ENCODE results near the gene COX8C. TPM values are rescaled to one million over a fixed set of nuclear protein-coding genes. Genes with fewer than 3 reads are reported as not detected.
A peak's percentile ranks its signal among the peaks of the same experiment; 100 is the strongest.

COX8C gene
- polyA plus RNA-seq, 2 of the 4 experiments (the other 2 are of a cell fraction), result not detected

DNA sequence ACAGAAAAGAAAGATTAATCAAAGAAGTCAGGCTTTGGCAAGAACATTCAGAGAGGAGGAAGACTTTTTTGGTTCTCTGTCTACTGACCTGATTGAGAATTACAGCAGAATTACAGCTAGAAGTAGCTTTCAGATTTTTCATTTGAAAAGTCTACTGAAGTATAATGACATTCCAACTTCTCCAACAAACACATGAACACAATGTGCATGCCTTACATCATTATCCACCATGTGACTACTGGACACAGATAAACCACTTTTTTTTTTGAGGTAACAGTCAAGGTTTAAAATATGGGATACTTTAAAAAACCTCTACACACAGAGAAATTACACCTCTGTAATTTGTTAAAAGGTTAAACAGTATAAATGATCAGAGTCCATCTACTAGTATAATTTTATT, 26.5 kb upstream of the COX8C start:
- DNase-seq (ENCODE audit: low read depth in 1 of 2, low spot score in 1 of 2) (no peak), ATAC-seq (no peak), FAIRE-seq (peak; percentile 43)
- Histone ChIP-seq H3K27ac (peak overlapping the region in 1 of 2 experiments; percentile 18; a peak in 2 of 6 replicates), H3K9me3 (no peaks in the 10 kb centered on the region), H3K4me3 (no peak overlapping the region), H3K4me1 (peaks cover 56% of the 10 kb centered on the region), H3K4me2 (no peak overlapping the region; the same call in 2 of the 3 replicates)
- ChIA-PET POLR2A (no interaction called here), CTCF (interaction anchor here (0.6 to 1.1 kb wide), 5 partner anchors 10 to 793 kb away, joined by 3 to 4 read pairs (median 3); no protein-coding TSS in a partner anchor)
- TF ChIP-seq FOSB (CRISPR knock-in tag; IDR thresholded peaks at IDR 0.05) (no peak), ZC3H11A (IDR thresholded peaks at IDR 0.05) (no peak), BHLHE40 (IDR thresholded peaks at IDR 0.05; ENCODE audit: low read depth, low read length) (no peak), EHMT2 (IDR thresholded peaks at IDR 0.05; ENCODE audit: low read depth) (no peak), JUN (IDR thresholded peaks at IDR 0.05) (no peak), CEBPB (IDR thresholded peaks at IDR 0.05) (no peak), CHD4 (IDR thresholded peaks at IDR 0.05; ENCODE audit: borderline replicate concordance) (no peak), RFX5 (IDR thresholded peaks at IDR 0.05) (no peak), ZFP36 (IDR thresholded peaks at IDR 0.05; ENCODE audit: borderline replicate concordance, partially characterized antibody) (no peak), EP300 (IDR thresholded peaks at IDR 0.05) (no peak), RNF2 (IDR thresholded peaks at IDR 0.05; ENCODE audit: borderline replicate concordance, low read depth) (no peak), NFE2L2 (conservative IDR thresholded peaks at IDR 0.05; ENCODE audit: low read length) (no peak), HOXB13 (CRISPR knock-in tag; IDR thresholded peaks at IDR 0.05; ENCODE audit: low read depth) (no peak)
- TF ChIP-seq, protein P1, sequence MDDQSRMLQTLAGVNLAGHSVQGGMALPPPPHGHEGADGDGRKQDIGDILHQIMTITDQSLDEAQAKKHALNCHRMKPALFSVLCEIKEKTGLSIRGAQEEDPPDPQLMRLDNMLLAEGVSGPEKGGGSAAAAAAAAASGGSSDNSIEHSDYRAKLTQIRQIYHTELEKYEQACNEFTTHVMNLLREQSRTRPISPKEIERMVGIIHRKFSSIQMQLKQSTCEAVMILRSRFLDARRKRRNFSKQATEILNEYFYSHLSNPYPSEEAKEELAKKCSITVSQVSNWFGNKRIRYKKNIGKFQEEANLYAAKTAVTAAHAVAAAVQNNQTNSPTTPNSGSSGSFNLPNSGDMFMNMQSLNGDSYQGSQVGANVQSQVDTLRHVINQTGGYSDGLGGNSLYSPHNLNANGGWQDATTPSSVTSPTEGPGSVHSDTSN (IDR thresholded peaks at IDR 0.05), result no peak
- TF ChIP-seq, protein P2, sequence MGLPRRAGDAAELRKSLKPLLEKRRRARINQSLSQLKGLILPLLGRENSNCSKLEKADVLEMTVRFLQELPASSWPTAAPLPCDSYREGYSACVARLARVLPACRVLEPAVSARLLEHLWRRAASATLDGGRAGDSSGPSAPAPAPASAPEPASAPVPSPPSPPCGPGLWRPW (IDR thresholded peaks at IDR 0.05), result no peak
- TF ChIP-seq, protein P3, sequence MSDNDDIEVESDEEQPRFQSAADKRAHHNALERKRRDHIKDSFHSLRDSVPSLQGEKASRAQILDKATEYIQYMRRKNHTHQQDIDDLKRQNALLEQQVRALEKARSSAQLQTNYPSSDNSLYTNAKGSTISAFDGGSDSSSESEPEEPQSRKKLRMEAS (IDR thresholded peaks at IDR 0.05), result no peak
- TF ChIP-seq, protein P4, sequence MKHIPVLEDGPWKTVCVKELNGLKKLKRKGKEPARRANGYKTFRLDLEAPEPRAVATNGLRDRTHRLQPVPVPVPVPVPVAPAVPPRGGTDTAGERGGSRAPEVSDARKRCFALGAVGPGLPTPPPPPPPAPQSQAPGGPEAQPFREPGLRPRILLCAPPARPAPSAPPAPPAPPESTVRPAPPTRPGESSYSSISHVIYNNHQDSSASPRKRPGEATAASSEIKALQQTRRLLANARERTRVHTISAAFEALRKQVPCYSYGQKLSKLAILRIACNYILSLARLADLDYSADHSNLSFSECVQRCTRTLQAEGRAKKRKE (CRISPR knock-in tag; IDR thresholded peaks at IDR 0.05; ENCODE audit: low read depth), result no peak

DNA sequence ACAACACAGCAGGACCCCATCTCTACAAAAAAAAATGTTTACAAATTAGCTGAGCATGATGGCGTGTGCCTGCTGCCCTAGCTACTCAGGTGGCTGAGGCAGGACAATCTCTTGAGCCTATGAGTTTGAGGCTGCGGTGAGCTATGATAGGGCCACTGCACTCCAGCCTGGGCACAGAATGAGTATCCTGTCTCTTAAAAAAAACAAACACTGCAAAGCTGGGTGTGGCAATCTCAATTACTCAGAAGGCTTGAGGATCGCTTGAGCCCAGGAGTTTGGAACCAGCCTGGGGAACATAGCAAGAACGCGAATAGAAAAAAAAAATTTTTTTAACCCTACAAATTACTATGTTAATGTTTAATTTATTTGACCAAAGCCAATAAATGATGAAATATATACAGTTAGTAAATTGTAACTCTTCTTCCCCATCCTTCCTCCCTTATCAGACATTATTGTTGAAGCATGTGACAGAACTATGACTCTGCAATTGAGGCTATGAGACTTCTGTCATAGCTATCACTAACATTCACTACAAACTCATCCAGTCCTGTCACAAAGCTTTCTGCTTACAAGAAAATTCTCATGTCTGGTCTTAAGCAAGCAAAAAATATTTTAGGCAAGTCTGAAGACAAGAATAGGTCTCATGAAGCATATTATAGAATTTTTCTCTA, 23.9 kb upstream of the COX8C start:
- WGBS (ENCODE audit: missing lambda C conversion rate), result 90% methylated on average over 5 of the region's 5 CpGs

DNA sequence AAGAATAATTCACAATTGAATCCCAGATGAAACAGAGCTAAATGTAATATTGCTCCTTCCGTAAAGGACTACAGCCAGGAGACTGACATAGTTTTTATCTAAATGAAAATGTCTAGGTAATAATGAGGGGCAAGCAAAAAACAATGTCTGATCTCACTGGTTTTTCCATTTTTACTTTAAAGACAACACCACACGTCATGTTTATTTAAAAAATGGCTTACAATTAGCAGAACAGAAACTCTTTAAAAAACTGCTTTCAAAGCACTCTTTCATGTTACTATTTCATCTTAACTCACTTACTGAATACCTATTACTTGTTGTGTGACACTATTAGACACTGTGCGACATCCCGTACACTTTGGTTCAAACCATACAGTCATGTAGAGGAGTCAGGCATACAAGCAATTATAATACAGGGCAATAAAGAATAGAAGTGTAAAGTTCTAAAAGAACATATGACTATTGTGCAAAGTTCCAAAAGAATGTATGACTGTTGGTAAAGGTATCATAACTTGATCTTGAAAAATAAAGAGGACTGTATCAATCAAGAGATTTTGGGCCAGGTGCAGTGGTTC, 23.3 kb upstream of the COX8C start:
- Histone ChIP-seq H3K27ac (no peak overlapping the region), H3K4me1 (peaks cover 33% of the 10 kb centered on the region), H3K4me3 (no peak overlapping the region), H3K9me3 (no peaks in the 10 kb centered on the region), H3K4me2 (peak overlapping the region; percentile 7; the same call in 1 of the 3 replicates)
- FAIRE-seq, result peak; percentile 80
- POLR2A ChIA-PET, result no interaction called here
- no peak for DNase-seq (ENCODE audit: low read depth in 1 of 2, low spot score in 1 of 2)
- CTCF ChIA-PET, result no interaction called here
- WGBS (ENCODE audit: missing lambda C conversion rate), result 89% methylated on average over 4 of the region's 4 CpGs
- ATAC-seq, result no peak
- TF ChIP-seq PHF8 (IDR thresholded peaks at IDR 0.05; ENCODE audit: borderline replicate concordance, low read depth) (no peak), CBX2 (IDR thresholded peaks at IDR 0.05; ENCODE audit: borderline replicate concordance, low read depth) (no peak), MYC (IDR thresholded peaks at IDR 0.05; ENCODE audit: borderline replicate concordance, low read length) (no peak), KDM1A (IDR thresholded peaks at IDR 0.05; ENCODE audit: low read depth) (no peak), CEBPB (IDR thresholded peaks at IDR 0.05) (no peak), RAD21 (conservative IDR thresholded peaks at IDR 0.05 in 1 of 2, IDR thresholded peaks at IDR 0.05 in 1 of 2) (no peak), EP300 (IDR thresholded peaks at IDR 0.05) (no peak), POLR2AphosphoS2 (conservative IDR thresholded peaks at IDR 0.05; ENCODE audit: low read length) (no peak), CBX8 (IDR thresholded peaks at IDR 0.05) (no peak)
- TF ChIP-seq, protein P5, sequence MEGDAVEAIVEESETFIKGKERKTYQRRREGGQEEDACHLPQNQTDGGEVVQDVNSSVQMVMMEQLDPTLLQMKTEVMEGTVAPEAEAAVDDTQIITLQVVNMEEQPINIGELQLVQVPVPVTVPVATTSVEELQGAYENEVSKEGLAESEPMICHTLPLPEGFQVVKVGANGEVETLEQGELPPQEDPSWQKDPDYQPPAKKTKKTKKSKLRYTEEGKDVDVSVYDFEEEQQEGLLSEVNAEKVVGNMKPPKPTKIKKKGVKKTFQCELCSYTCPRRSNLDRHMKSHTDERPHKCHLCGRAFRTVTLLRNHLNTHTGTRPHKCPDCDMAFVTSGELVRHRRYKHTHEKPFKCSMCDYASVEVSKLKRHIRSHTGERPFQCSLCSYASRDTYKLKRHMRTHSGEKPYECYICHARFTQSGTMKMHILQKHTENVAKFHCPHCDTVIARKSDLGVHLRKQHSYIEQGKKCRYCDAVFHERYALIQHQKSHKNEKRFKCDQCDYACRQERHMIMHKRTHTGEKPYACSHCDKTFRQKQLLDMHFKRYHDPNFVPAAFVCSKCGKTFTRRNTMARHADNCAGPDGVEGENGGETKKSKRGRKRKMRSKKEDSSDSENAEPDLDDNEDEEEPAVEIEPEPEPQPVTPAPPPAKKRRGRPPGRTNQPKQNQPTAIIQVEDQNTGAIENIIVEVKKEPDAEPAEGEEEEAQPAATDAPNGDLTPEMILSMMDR (IDR thresholded peaks at IDR 0.05), result no peak
- TF ChIP-seq, protein P1 (IDR thresholded peaks at IDR 0.05), result no peak
- TF ChIP-seq, protein P2 (IDR thresholded peaks at IDR 0.05), result no peak

More for the DNA sequence above, 23.9 kb upstream of the COX8C start:
- TF ChIP-seq RCOR1 (IDR thresholded peaks at IDR 0.05; ENCODE audit: low read depth, low read length), result no peak
- no peak for TF ChIP-seq HEYL (CRISPR knock-in tag; IDR thresholded peaks at IDR 0.05)
- no peak for TF ChIP-seq RFX5 (IDR thresholded peaks at IDR 0.05)
- no peak for TF ChIP-seq CHD4 (IDR thresholded peaks at IDR 0.05; ENCODE audit: borderline replicate concordance)
- TF ChIP-seq FOSB (CRISPR knock-in tag; IDR thresholded peaks at IDR 0.05), result no peak
- TF ChIP-seq EP300 (IDR thresholded peaks at IDR 0.05), result no peak
- no peak for TF ChIP-seq NPAS2 (CRISPR knock-in tag; IDR thresholded peaks at IDR 0.05; ENCODE audit: borderline replicate concordance)
- FAIRE-seq (no peak), DNase-seq (ENCODE audit: low read depth in 1 of 2, low spot score in 1 of 2) (no peak), ATAC-seq (no peak)
- H3K27ac ChIP-seq, result no peak overlapping the region
- ChIA-PET POLR2A (no interaction called here), CTCF (interaction anchor here (0.6 kb wide), 1 partner anchor 14 kb away, joined by 3 read pairs; no protein-coding TSS in a partner anchor)
- H3K4me3 ChIP-seq, result no peak overlapping the region
- peaks cover 39% of the 10 kb centered on the region for H3K4me1 ChIP-seq
- H3K9me3 ChIP-seq, result no peaks in the 10 kb centered on the region
- peak overlapping the region; percentile 7; the same call in 1 of the 3 replicates for H3K4me2 ChIP-seq
